ENCODE data around the gene SUPT3H. TPM values are rescaled to one million over a fixed set of nuclear protein-coding genes. Genes with fewer than 3 reads are reported as not detected.

Gene SUPT3H
- polyA plus RNA-seq, 3 donors: 2.4 to 3.5 (median 2.5) TPM

DNA sequence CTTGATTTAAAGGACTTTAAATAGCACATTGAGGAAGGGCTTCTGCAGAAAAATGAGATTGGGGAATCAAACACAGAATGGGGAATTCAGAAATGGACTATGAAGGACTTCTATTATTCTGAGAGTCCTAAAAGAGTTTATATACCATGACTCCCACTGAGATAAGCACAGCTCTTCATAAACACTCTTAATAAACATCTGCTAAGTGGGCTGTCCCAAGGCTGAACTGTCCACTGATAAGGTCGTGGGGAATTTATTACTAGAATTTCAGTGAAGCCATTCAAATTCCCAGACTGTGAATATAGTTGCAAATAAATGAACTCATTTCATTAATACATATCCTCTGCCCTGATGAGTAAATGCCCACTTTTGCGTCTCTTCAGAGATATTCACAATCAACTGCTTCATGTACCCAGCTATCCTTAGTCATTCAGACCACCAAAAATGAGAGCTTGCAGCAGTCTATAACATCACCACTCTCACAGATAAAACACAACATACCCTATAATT, 517.8 kb downstream of the SUPT3H start:
- 100% methylated on average over 1 of the region's 2 CpGs for WGBS (ENCODE audit: insufficient coverage)
- Mint-ChIP-seq H3K27ac (no peak overlapping the region), H3K4me1 (peaks cover 12% of the 10 kb centered on the region), H3K9me3 (peaks cover 7 to 17% (median 14%) of the 10 kb centered on the region in 7 donors), H3K4me3 (no peak overlapping the region), H3K36me3 (peaks cover 1 to 2% of the 10 kb centered on the region in 2 donors), H3K27me3 (ENCODE audit: low read depth in 3 of 3) (no peaks in the 10 kb centered on the region)
- Histone ChIP-seq H3K9me3 (replicated peaks in 1 of 2; ENCODE audit: control insufficient read depth in 1 of 2, insufficient read depth in 1 of 2, low read length in 2 of 2) (peaks cover 2 to 7% of the 10 kb centered on the region in 2 donors), H3K27me3 (ENCODE audit: control insufficient read depth in 2 of 2, insufficient read depth in 2 of 2, low read length in 2 of 2) (no peaks in the 10 kb centered on the region), H3K4me3 (replicated peaks in 1 of 3; ENCODE audit: low read depth in 2 of 3, low read length in 3 of 3) (no peak overlapping the region), H3K36me3 (replicated peaks in 1 of 2; ENCODE audit: control insufficient read depth in 1 of 2, insufficient read depth in 2 of 2, low read length in 2 of 2) (no peaks in the 10 kb centered on the region), H3K9ac (ENCODE audit: insufficient read depth, low read length, poor library complexity, severe bottlenecking) (no peak overlapping the region), H3K4me1 (ENCODE audit: control insufficient read depth in 1 of 2, insufficient read depth in 2 of 2, low read length in 2 of 2) (peaks cover 0 to 4% of the 10 kb centered on the region in 2 donors), H3K79me2 (ENCODE audit: insufficient read depth, low read length) (no peaks in the 10 kb centered on the region), H2AFZ (ENCODE audit: insufficient read depth, low read depth, low read length, poor library complexity, severe bottlenecking) (no peak overlapping the region), H3K27ac (ENCODE audit: low read depth in 1 of 2, low read length in 2 of 2) (no peak overlapping the region), H3K4me2 (replicated peaks; ENCODE audit: extremely low read depth, low read length, poor library complexity, severe bottlenecking) (no peak overlapping the region), H4K20me1 (ENCODE audit: insufficient read depth, low read length) (no peaks in the 10 kb centered on the region)
- DNase-seq: no peak
- intact Hi-C loops (cut with micrococcal nuclease): no loop called here
- TF ChIP-seq, protein P1, sequence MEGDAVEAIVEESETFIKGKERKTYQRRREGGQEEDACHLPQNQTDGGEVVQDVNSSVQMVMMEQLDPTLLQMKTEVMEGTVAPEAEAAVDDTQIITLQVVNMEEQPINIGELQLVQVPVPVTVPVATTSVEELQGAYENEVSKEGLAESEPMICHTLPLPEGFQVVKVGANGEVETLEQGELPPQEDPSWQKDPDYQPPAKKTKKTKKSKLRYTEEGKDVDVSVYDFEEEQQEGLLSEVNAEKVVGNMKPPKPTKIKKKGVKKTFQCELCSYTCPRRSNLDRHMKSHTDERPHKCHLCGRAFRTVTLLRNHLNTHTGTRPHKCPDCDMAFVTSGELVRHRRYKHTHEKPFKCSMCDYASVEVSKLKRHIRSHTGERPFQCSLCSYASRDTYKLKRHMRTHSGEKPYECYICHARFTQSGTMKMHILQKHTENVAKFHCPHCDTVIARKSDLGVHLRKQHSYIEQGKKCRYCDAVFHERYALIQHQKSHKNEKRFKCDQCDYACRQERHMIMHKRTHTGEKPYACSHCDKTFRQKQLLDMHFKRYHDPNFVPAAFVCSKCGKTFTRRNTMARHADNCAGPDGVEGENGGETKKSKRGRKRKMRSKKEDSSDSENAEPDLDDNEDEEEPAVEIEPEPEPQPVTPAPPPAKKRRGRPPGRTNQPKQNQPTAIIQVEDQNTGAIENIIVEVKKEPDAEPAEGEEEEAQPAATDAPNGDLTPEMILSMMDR (IDR thresholded peaks at IDR 0.05): no peak

- TF ChIP-seq, protein P1 (IDR thresholded peaks at IDR 0.05): no peak
- peaks cover 12% of the 10 kb centered on the region for H3K4me1 Mint-ChIP-seq
- H3K27ac ChIP-seq (ENCODE audit: low read depth in 1 of 2, low read length in 2 of 2): no peak overlapping the region
- intact Hi-C loops (cut with micrococcal nuclease): no loop called here
- H2AFZ ChIP-seq (ENCODE audit: insufficient read depth, low read depth, low read length, poor library complexity, severe bottlenecking): no peak overlapping the region
- no peaks in the 10 kb centered on the region for H3K36me3 ChIP-seq (replicated peaks in 1 of 2; ENCODE audit: control insufficient read depth in 1 of 2, insufficient read depth in 2 of 2, low read length in 2 of 2)
- no peak for DNase-seq
- H3K36me3 Mint-ChIP-seq: no peaks in the 10 kb centered on the region
- H3K4me3 Mint-ChIP-seq: no peak overlapping the region
- H3K27ac Mint-ChIP-seq: no peak overlapping the region
- H3K9ac ChIP-seq (ENCODE audit: insufficient read depth, low read length, poor library complexity, severe bottlenecking): no peak overlapping the region
- H3K9me3 ChIP-seq (replicated peaks in 1 of 2; ENCODE audit: control insufficient read depth in 1 of 2, insufficient read depth in 1 of 2, low read length in 2 of 2): no peaks in the 10 kb centered on the region
- no peaks in the 10 kb centered on the region for H3K27me3 Mint-ChIP-seq (ENCODE audit: low read depth in 3 of 3)
- no peaks in the 10 kb centered on the region for H4K20me1 ChIP-seq (ENCODE audit: insufficient read depth, low read length)
- no peaks in the 10 kb centered on the region for H3K27me3 ChIP-seq (ENCODE audit: control insufficient read depth in 2 of 2, insufficient read depth in 2 of 2, low read length in 2 of 2)
- peaks cover 0 to 4% of the 10 kb centered on the region in 2 donors for H3K4me1 ChIP-seq (ENCODE audit: control insufficient read depth in 1 of 2, insufficient read depth in 2 of 2, low read length in 2 of 2)
- H3K9me3 Mint-ChIP-seq: peaks cover 4 to 9% (median 6%) of the 10 kb centered on the region in 7 donors
- no peak overlapping the region for H3K4me3 ChIP-seq (replicated peaks in 1 of 3; ENCODE audit: low read depth in 2 of 3, low read length in 3 of 3)
- no peaks in the 10 kb centered on the region for H3K79me2 ChIP-seq (ENCODE audit: insufficient read depth, low read length)
- no peak overlapping the region for H3K4me2 ChIP-seq (replicated peaks; ENCODE audit: extremely low read depth, low read length, poor library complexity, severe bottlenecking)
Observed at GRCh38 chr6:44858998-44859397, 518.7 kb downstream of the SUPT3H start.
